Cardiac fibroblast (primary cell): ENCODE results near the gene ATF6.

ENCODE experiments used
- DNase-seq, 2 donors: peaks; one replicate each; pipeline versions ENCODE4 v3.0.0 to v3.0.0-alpha.2; 2010; ENCODE audit warnings: low read depth in 2 of 2
- H3K4me3 ChIP-seq, 2 donors: replicated peaks in 1 of 2; 1 replicate in 1 of 2; 2 replicates in 1 of 2; pipeline ENCODE4 v1.5.1; 2011; ENCODE audit warnings: low read depth in 2 of 2, low read length in 2 of 2, mild to moderate bottlenecking in 2 of 2, moderate library complexity in 1 of 2
- CTCF ChIP-seq: IDR thresholded peaks from one replicate; pipeline ENCODE4 v1.5.1; 2011; ENCODE audit warnings: low read depth, mild to moderate bottlenecking, low read length, inconsistent platforms

ATF6 gene

GRCh38 chr1:161997152-161997551 is 231.0 kb downstream of the ATF6 start:
- TF ChIP-seq CTCF: no peak
- H3K4me3 ChIP-seq: no peak overlapping the region
- DNase-seq: no peak

DNA sequence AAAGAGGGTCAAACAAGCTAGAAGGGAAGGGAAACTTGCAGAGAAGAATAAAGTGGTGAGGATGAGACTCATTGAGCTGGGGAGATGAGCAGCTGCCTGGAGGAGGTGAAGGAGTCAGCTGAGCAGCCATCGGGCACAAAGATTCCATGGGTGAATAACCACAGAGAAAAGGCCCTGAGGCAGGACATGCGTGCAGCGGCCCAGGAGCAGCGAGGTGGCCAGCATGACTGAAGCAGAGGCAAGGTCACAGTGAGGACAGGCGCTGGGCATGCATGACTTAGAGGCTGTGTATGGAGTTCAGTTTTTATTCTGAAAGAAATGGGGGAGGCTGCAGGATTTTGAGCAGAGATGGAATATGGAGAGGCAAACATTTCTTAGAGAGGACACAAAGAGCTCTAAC is 232.7 kb downstream of the ATF6 start:
- DNase-seq: no peak
- H3K4me3 ChIP-seq: no peak overlapping the region
- no peak for TF ChIP-seq CTCF

GRCh38 chr1:161999301-162000052 is 233.4 kb downstream of the ATF6 start:
- H3K4me3 ChIP-seq: no peak overlapping the region
- TF ChIP-seq CTCF: no peak
- DNase-seq: no peak

DNA sequence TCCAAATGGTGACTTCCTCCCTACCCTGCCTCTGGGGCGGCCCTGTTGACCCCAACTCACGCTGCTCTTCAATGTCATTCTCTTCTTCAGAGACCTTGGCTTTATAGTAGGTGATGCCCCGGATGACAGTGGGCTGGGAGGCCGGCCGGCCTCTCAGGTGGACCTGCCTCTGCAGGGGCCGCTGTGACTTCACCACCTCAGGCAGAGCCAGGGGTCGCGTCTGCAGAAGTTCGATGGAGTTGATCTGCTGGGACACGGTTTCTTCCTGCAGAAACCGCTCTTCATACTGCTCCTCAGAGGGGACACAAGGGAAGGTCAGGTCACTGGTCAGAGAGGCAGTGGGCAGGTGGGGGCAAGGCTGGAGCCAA is 233.9 kb downstream of the ATF6 start:
- no peak for DNase-seq
- H3K4me3 ChIP-seq: no peak overlapping the region
- TF ChIP-seq CTCF: no peak

- no peak for TF ChIP-seq CTCF
- DNase-seq: peak; percentile 31 to 79
- no peak overlapping the region for H3K4me3 ChIP-seq
Observed at GRCh38 chr1:162003061-162003829, 237.1 kb downstream of the ATF6 start.

GRCh38 chr1:162003830-162004215 is 237.7 kb downstream of the ATF6 start:
- TF ChIP-seq CTCF: no peak
- DNase-seq: peak; percentile 49 to 64
- no peak overlapping the region for H3K4me3 ChIP-seq
